ENCODE data around the gene TRIM29. TPM values are rescaled to one million over a fixed set of nuclear protein-coding genes. Genes with fewer than 3 reads are reported as not detected.

TRIM29 gene
- total and polyA plus RNA-seq, 2 of the 13 experiments (the other 11 are each of a cell fraction or from before 2014, with no cell fraction given): 0.86 TPM

GRCh38 chr11:120073196-120073595 lies 64.7 kb downstream of the TRIM29 start (continued):
- no peak for TF ChIP-seq POGK (CRISPR knock-in tag; conservative IDR thresholded peaks at IDR 0.05)

GRCh38 chr11:120068114-120068573 lies 69.8 kb downstream of the TRIM29 start:
- ATAC-seq (no peak), FAIRE-seq (no peak), DNase-seq (ENCODE audit: low spot score) (no peak)
- ChIA-PET CTCF (ENCODE audit: low intra/inter-chr PET ratio, low total read pairs) (no interaction called here), POLR2A (no interaction called here)
- in situ Hi-C loops (cut with HindIII; ENCODE audit: extremely low pct_ligation_motif_present, low pct_unique_long_range_greater_than_20kb): no loop called here
- Histone ChIP-seq H3K9me3 (ENCODE audit: low read length) (no peaks in the 10 kb centered on the region), H3K36me3 (replicated peaks in 1 of 2; ENCODE audit: control insufficient read depth in 1 of 2, insufficient read depth in 2 of 2, low read length in 2 of 2) (no peaks in the 10 kb centered on the region), H3K27ac (ENCODE audit: extremely low read length, insufficient read depth, low read length) (no peak overlapping the region), H3K4me1 (ENCODE audit: insufficient read depth, low read length) (no peaks in the 10 kb centered on the region), H3K4me2 (ENCODE audit: low read depth, low read length) (no peak overlapping the region), H3K9ac (ENCODE audit: insufficient read depth, low read depth, low read length) (no peak overlapping the region), H2AFZ (ENCODE audit: low read length) (no peak overlapping the region), H4K20me1 (ENCODE audit: insufficient read depth, low read length) (no peaks in the 10 kb centered on the region), H3K27me3 (ENCODE audit: control insufficient read depth in 1 of 2, insufficient read depth in 2 of 2, low read length in 2 of 2) (peaks cover 8 to 46% of the 10 kb centered on the region in 2 experiments; a peak in 4 of 5 replicates), H3K4me3 (replicated peaks in 1 of 3; ENCODE audit: insufficient read depth in 1 of 3, low read depth in 2 of 3, low read length in 3 of 3) (no peak overlapping the region), H3K79me2 (ENCODE audit: insufficient read depth, low read length) (no peaks in the 10 kb centered on the region)
- BruUV-seq (replicated peaks): no TSS peak
- 13% methylated on average over 2 of the region's 8 CpGs for WGBS (ENCODE audit: low lambda C conversion rate)
- TF ChIP-seq ZNF326 (CRISPR knock-in tag; IDR thresholded peaks at IDR 0.05; ENCODE audit: borderline replicate concordance) (no peak), STAG1 (CRISPR knock-in tag; IDR thresholded peaks at IDR 0.05) (no peak), ZBTB25 (CRISPR knock-in tag; IDR thresholded peaks at IDR 0.05) (no peak), MED13 (CRISPR knock-in tag; IDR thresholded peaks at IDR 0.05) (no peak), SRY (CRISPR knock-in tag; IDR thresholded peaks at IDR 0.05) (no peak), ARID2 (CRISPR knock-in tag; IDR thresholded peaks at IDR 0.05; ENCODE audit: borderline replicate concordance) (no peak)
- intact Hi-C loops (cut with micrococcal nuclease; ENCODE audit: unreplicated experiment): no loop called here

Measured in HepG2 (cell line).